CD14-positive monocyte (primary cell): Measurements from ENCODE around the gene FBXO45. TPM values are rescaled to one million over a fixed set of nuclear protein-coding genes. Genes with fewer than 3 reads are reported as not detected.

Experiments
- DNase-seq, 3 donors: peaks; one replicate each; pipeline ENCODE4 v3.0.0-alpha.2; 2011 to 2022
- H2AFZ ChIP-seq: 2 replicates; pipeline ENCODE4 v1.6.0; 2012; ENCODE audit warnings: mild to moderate bottlenecking, low read depth, low read length, inconsistent platforms; ENCODE audit not compliant: insufficient read depth, poor library complexity, severe bottlenecking
- H3K27ac ChIP-seq, 2 donors: 1 replicate in 1 of 2; 2 replicates in 1 of 2; pipeline ENCODE4 v1.5.1; 2012 to 2013; ENCODE audit warnings: low read length in 2 of 2, control low read depth in 1 of 2, inconsistent platforms in 1 of 2, low read depth in 1 of 2, mild to moderate bottlenecking in 1 of 2
- H3K27me3 ChIP-seq, 2 donors: one replicate each; pipeline versions ENCODE4 v1.6.0 to v1.6.1; 2011 to 2013; ENCODE audit warnings: low read length in 2 of 2; ENCODE audit not compliant: control insufficient read depth in 2 of 2, insufficient read depth in 2 of 2
- H3K36me3 ChIP-seq, 2 donors: replicated peaks in 1 of 2; 1 replicate in 1 of 2; 2 replicates in 1 of 2; pipeline versions ENCODE4 v1.5.1 to v1.6.1; 2012 to 2013; ENCODE audit warnings: low read length in 2 of 2, control low read depth in 1 of 2, inconsistent platforms in 1 of 2, mild to moderate bottlenecking in 1 of 2; ENCODE audit not compliant: insufficient read depth in 2 of 2, control insufficient read depth in 1 of 2
- H3K4me1 ChIP-seq, 2 donors: 1 replicate in 1 of 2; 2 replicates in 1 of 2; pipeline versions ENCODE4 v1.5.1 to v1.6.1; 2012 to 2013; ENCODE audit warnings: low read length in 2 of 2, control low read depth in 1 of 2, inconsistent platforms in 1 of 2, mild to moderate bottlenecking in 1 of 2, moderate library complexity in 1 of 2; ENCODE audit not compliant: insufficient read depth in 2 of 2, control insufficient read depth in 1 of 2
- H3K4me2 ChIP-seq: replicated peaks from 2 replicates; pipeline ENCODE3; 2012; ENCODE audit warnings: low read length, moderate library complexity, mild to moderate bottlenecking; ENCODE audit not compliant: poor library complexity, severe bottlenecking; ENCODE audit errors: extremely low read depth
- H3K4me3 ChIP-seq, 3 experiments: fragments of 200-600 bp in 1 of 3; sonication (generic) in 1 of 3; replicated peaks in 1 of 3; 1 replicate in 2 of 3; 2 replicates in 1 of 3; pipeline ENCODE4 v1.5.1; 2011 to 2013; ENCODE audit warnings: low read length in 3 of 3, mild to moderate bottlenecking in 3 of 3, control low read depth in 2 of 3, low read depth in 2 of 3, inconsistent platforms in 1 of 3, moderate library complexity in 1 of 3
- H3K79me2 ChIP-seq: 2 replicates; pipeline ENCODE4 v1.6.0; 2012; ENCODE audit warnings: mild to moderate bottlenecking, control low read depth, inconsistent platforms, low read length, moderate library complexity; ENCODE audit not compliant: insufficient read depth
- H3K9ac ChIP-seq: 2 replicates; pipeline ENCODE4 v1.6.0; 2017; ENCODE audit warnings: low read length, mild to moderate bottlenecking; ENCODE audit not compliant: insufficient read depth, poor library complexity, severe bottlenecking
- H3K9me3 ChIP-seq, 2 donors: replicated peaks in 1 of 2; 1 replicate in 1 of 2; 2 replicates in 1 of 2; pipeline versions ENCODE4 v1.5.1 to v1.6.1; 2012 to 2013; ENCODE audit warnings: low read length in 2 of 2, control low read depth in 1 of 2; ENCODE audit not compliant: control insufficient read depth in 1 of 2, insufficient read depth in 1 of 2
- H4K20me1 ChIP-seq: 2 replicates; pipeline ENCODE4 v1.6.0; 2012; ENCODE audit warnings: mild to moderate bottlenecking, low read length, control low read depth, moderate library complexity; ENCODE audit not compliant: insufficient read depth
- H3K27ac Mint-ChIP-seq, 7 donors: one replicate each; pipeline ENCODE4 v1.8.0; 2020; ENCODE audit warnings: mild to moderate bottlenecking in 7 of 7, mixed read lengths in 7 of 7, moderate library complexity in 6 of 7, inconsistent platforms in 2 of 7
- H3K27me3 Mint-ChIP-seq, 3 donors: one replicate each; pipeline ENCODE4 v1.8.0; 2021 to 2022; ENCODE audit warnings: low read depth in 3 of 3, mild to moderate bottlenecking in 3 of 3, mixed read lengths in 3 of 3, moderate library complexity in 3 of 3, inconsistent platforms in 1 of 3
- H3K36me3 Mint-ChIP-seq, 2 donors: one replicate each; pipeline ENCODE4 v1.8.0; 2020; ENCODE audit warnings: mixed read lengths in 2 of 2, inconsistent platforms in 1 of 2, mild to moderate bottlenecking in 1 of 2
- H3K4me1 Mint-ChIP-seq: one replicate; pipeline ENCODE4 v1.8.0; 2020; ENCODE audit warnings: mild to moderate bottlenecking, mixed read lengths
- H3K4me3 Mint-ChIP-seq, 2 donors: one replicate each; pipeline ENCODE4 v1.8.0; 2020; ENCODE audit warnings: mild to moderate bottlenecking in 2 of 2, mixed read lengths in 2 of 2, moderate library complexity in 1 of 2
- H3K9me3 Mint-ChIP-seq, 7 donors: one replicate each; pipeline ENCODE4 v1.8.0; 2020 to 2022; ENCODE audit warnings: mixed read lengths in 7 of 7, mild to moderate bottlenecking in 6 of 7, moderate library complexity in 6 of 7, inconsistent platforms in 2 of 7
- CTCF ChIP-seq: fragments of 200-600 bp; IDR thresholded peaks from one replicate; pipeline ENCODE4 v1.8.0; 2022; ENCODE audit warnings: antibody characterized with exemption, mild to moderate bottlenecking
- WGBS: methylation state at CpG from one replicate; pipeline ENCODE4 v1.1.5; 2013; ENCODE audit warnings: missing lambda C conversion rate; ENCODE audit not compliant: insufficient coverage; 5-methylcytosine and 5-hydroxymethylcytosine counted together
- intact Hi-C, 2 donors: fragments of 100-400 bp; cut with micrococcal nuclease; formaldehyde crosslinking; loops; one replicate each; pipeline versions ENCODE4 v1.15.0 to v1.15.1; 2023
- polyA plus RNA-seq, 3 donors: library from polyadenylated mRNA; depleted of rRNA in 1 of 3; unstranded in 2 of 3; stranded (reverse) in 1 of 3; fragments of 300-500 nt in 2 of 3; fragments of >200 nt in 1 of 3; fragmentation: Illumina TruSeq in 2 of 3; gene quantifications; 1 replicate in 2 of 3; 2 replicates in 1 of 3; pipeline ENCODE4 v1.2.3, GENCODE V29; 2012 to 2021

FBXO45 gene
- polyA plus RNA-seq, 3 donors, result 1.8 to 2.8 (median 2.3) TPM

- no peaks in the 10 kb centered on the region for H3K27me3 Mint-ChIP-seq
- Histone ChIP-seq H3K4me1 (peaks cover 17 to 22% of the 10 kb centered on the region in 2 donors), H3K4me2 (peak overlapping the region; percentile 72), H3K27me3 (no peaks in the 10 kb centered on the region), H4K20me1 (no peaks in the 10 kb centered on the region), H3K36me3 (peaks cover 0 to 9% of the 10 kb centered on the region in 2 donors), H3K4me3 (peak overlapping the region in 2 of 3 experiments; percentile 27 to 66), H3K9me3 (peaks cover 14 to 15% of the 10 kb centered on the region in 2 donors), H3K9ac (peak overlapping the region; percentile 48), H3K27ac (peak overlapping the region; percentile 16 to 76), H3K79me2 (no peaks in the 10 kb centered on the region), H2AFZ (peak overlapping the region; percentile 78)
- peaks cover 22% of the 10 kb centered on the region for H3K4me1 Mint-ChIP-seq
- intact Hi-C loops, result no loop called here
- peak overlapping the region; percentile 79 to 93 (median 87) for H3K27ac Mint-ChIP-seq
- peak; percentile 51 to 68 (median 59) for DNase-seq
- H3K36me3 Mint-ChIP-seq, result peaks cover 11 to 14% of the 10 kb centered on the region in 2 donors
- peak overlapping the region; percentile 64 to 85 for H3K4me3 Mint-ChIP-seq
- WGBS, result 0% methylated on average over 2 of the region's 3 CpGs
- no peak for TF ChIP-seq CTCF
- H3K9me3 Mint-ChIP-seq, result peaks cover 11 to 21% (median 15%) of the 10 kb centered on the region in 7 donors
These were observed 14.3 kb upstream of the FBXO45 start for GRCh38 chr3:196554205-196554604.

- H3K79me2 ChIP-seq, result no peaks in the 10 kb centered on the region
- no peaks in the 10 kb centered on the region for H3K27me3 ChIP-seq
- Mint-ChIP-seq H3K36me3 (peaks cover 11 to 12% of the 10 kb centered on the region in 2 donors), H3K4me1 (peaks cover 24% of the 10 kb centered on the region), H3K4me3 (peak overlapping the region in 1 of 2 donors; percentile 42), H3K27ac (peak overlapping the region in 2 of 7 donors; percentile 44 to 83), H3K27me3 (no peaks in the 10 kb centered on the region), H3K9me3 (peaks cover 1 to 10% (median 5%) of the 10 kb centered on the region in 7 donors)
- no peak overlapping the region for H3K4me2 ChIP-seq
- intact Hi-C loops, result no loop called here
- WGBS, result no CpG with 5 or more reads among the region's 3 CpGs
- no peak overlapping the region for H3K9ac ChIP-seq
- DNase-seq, result no peak
- H4K20me1 ChIP-seq, result no peaks in the 10 kb centered on the region
- peaks cover 0 to 20% of the 10 kb centered on the region in 2 donors for H3K36me3 ChIP-seq
- no peak for TF ChIP-seq CTCF
- peaks cover 3 to 5% of the 10 kb centered on the region in 2 donors for H3K9me3 ChIP-seq
- no peak overlapping the region for H3K4me3 ChIP-seq
- H3K27ac ChIP-seq, result peak overlapping the region in 1 of 2 donors; percentile 76
- no peak overlapping the region for H2AFZ ChIP-seq
- H3K4me1 ChIP-seq, result peaks cover 17 to 22% of the 10 kb centered on the region in 2 donors
These were observed 13.2 kb upstream of the FBXO45 start for GRCh38 chr3:196555295-196555694.
